GM23248 (cell line): ENCODE data around the gene KCNMB4. TPM values are rescaled to one million over a fixed set of nuclear protein-coding genes. Genes with fewer than 3 reads are reported as not detected.

ENCODE experiments used
- DNase-seq: peaks from one replicate; pipeline ENCODE4 v3.0.0-alpha.2; 2015
- H2AFZ ChIP-seq: fragments of 200-600 bp; sonication (generic); 2 replicates; pipeline ENCODE4 v1.6.1; 2016; ENCODE audit warnings: antibody characterized with exemption
- H3F3A ChIP-seq: fragments of 200-600 bp; sonication (generic); 2 replicates; pipeline ENCODE4 v1.6.1; 2016; ENCODE audit warnings: mild to moderate bottlenecking, antibody characterized with exemption, mixed run types; ENCODE audit not compliant: insufficient read depth
- H3K27ac ChIP-seq: fragments of 200-600 bp; sonication (generic); 2 replicates; pipeline ENCODE4 v1.5.1; 2016; ENCODE audit warnings: mild to moderate bottlenecking
- H3K27me3 ChIP-seq: fragments of 200-600 bp; sonication (generic); replicated peaks from 2 replicates; pipeline ENCODE4 v1.6.1; 2016; ENCODE audit warnings: mild to moderate bottlenecking; ENCODE audit not compliant: insufficient read depth
- H3K36me3 ChIP-seq: fragments of 200-600 bp; sonication (generic); 2 replicates; pipeline ENCODE4 v1.6.1; 2016; ENCODE audit warnings: low read depth, mild to moderate bottlenecking
- H3K4me1 ChIP-seq: fragments of 200-600 bp; sonication (generic); 2 replicates; pipeline ENCODE4 v1.6.1; 2016; ENCODE audit warnings: mild to moderate bottlenecking; ENCODE audit not compliant: insufficient read depth
- H3K4me2 ChIP-seq: fragments of 200-600 bp; sonication (generic); one replicate; pipeline ENCODE4 v1.6.1; 2016; ENCODE audit warnings: mild to moderate bottlenecking; ENCODE audit not compliant: unreplicated experiment
- H3K4me3 ChIP-seq: fragments of 200-600 bp; sonication (generic); 2 replicates; pipeline ENCODE4 v1.5.1; 2016; ENCODE audit warnings: mild to moderate bottlenecking
- H3K79me2 ChIP-seq: fragments of 200-600 bp; sonication (generic); 2 replicates; pipeline ENCODE4 v1.6.1; 2016; ENCODE audit warnings: mild to moderate bottlenecking; ENCODE audit not compliant: insufficient read depth
- H3K9ac ChIP-seq: fragments of 200-600 bp; sonication (generic); 2 replicates; pipeline ENCODE4 v1.6.1; 2016; ENCODE audit warnings: mild to moderate bottlenecking
- H3K9me2 ChIP-seq: fragments of 200-600 bp; sonication (generic); 2 replicates; pipeline ENCODE4 v1.6.1; 2016; ENCODE audit warnings: mixed run types, mild to moderate bottlenecking, moderate library complexity; ENCODE audit not compliant: insufficient read depth
- H3K9me3 ChIP-seq: fragments of 200-600 bp; sonication (generic); one replicate; pipeline ENCODE4 v1.6.1; 2017; ENCODE audit warnings: low read depth
- H4K20me1 ChIP-seq: fragments of 200-600 bp; sonication (generic); 2 replicates; pipeline ENCODE4 v1.6.0; 2016; ENCODE audit not compliant: insufficient read depth
- EZH2 ChIP-seq: fragments of 200-600 bp; sonication (generic); IDR thresholded peaks from 2 replicates; pipeline ENCODE4 v1.6.1; 2018; ENCODE audit warnings: antibody characterized with exemption, mild to moderate bottlenecking; ENCODE audit not compliant: insufficient read depth, poor library complexity, severe bottlenecking
- EZH2phosphoT487 ChIP-seq: fragments of 200-600 bp; sonication (generic); IDR thresholded peaks from 2 replicates; pipeline ENCODE4 v1.6.1; 2018; ENCODE audit warnings: antibody characterized with exemption, moderate library complexity, mild to moderate bottlenecking, low read depth; ENCODE audit not compliant: insufficient read depth
- WGBS, 2 experiments: methylation state at CpG; one replicate each; pipeline ENCODE4 v1.1.6; 2015 to 2017; ENCODE audit warnings: low lambda C conversion rate in 2 of 2, low coverage in 1 of 2; ENCODE audit errors: missing lambda C conversion rate in 2 of 2; 5-methylcytosine and 5-hydroxymethylcytosine counted together
- in situ Hi-C: fragments of 300-500 bp; cut with MboI; formaldehyde crosslinking; loops from 2 replicates; pipeline ENCODE4 v1.15.0; 2020
- polyA plus RNA-seq: library from polyadenylated mRNA; unstranded; fragments of >200 nt; fragmentation: Nextera tagmentation; extraction: Ambion mirVana; gene quantifications from 2 replicates; pipeline ENCODE4 v1.2.1, GENCODE V29; 2016
- total RNA-seq: library from RNA; depleted of rRNA; stranded (reverse); fragments of >200 nt; shearing (Covaris generic); gene quantifications from 2 replicates; pipeline ENCODE4 v1.2.3, GENCODE V29; 2014

Gene KCNMB4
- total and polyA plus RNA-seq, 2 experiments from 2014 or later = 1.7 to 2.7 TPM

DNA sequence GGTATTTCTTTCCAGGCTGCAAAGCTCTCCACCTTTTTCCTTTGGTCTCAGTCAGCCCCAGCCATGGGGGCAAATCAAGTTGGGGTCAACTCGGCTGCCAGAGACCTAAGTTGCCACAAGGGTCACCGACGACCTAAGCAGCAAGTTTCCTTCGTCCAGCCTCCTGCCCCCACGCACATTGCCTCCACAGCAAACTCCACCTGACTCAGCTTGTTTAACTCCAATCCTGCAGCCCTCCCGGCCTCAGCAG is 767 bp upstream of the KCNMB4 start:
- H3K27me3 ChIP-seq = peaks cover 8% of the 10 kb centered on the region; the same call in 1 of the 2 replicates
- WGBS, 2 experiments = 2% methylated on average over 5 to 6 of the region's 6 CpGs

DNA sequence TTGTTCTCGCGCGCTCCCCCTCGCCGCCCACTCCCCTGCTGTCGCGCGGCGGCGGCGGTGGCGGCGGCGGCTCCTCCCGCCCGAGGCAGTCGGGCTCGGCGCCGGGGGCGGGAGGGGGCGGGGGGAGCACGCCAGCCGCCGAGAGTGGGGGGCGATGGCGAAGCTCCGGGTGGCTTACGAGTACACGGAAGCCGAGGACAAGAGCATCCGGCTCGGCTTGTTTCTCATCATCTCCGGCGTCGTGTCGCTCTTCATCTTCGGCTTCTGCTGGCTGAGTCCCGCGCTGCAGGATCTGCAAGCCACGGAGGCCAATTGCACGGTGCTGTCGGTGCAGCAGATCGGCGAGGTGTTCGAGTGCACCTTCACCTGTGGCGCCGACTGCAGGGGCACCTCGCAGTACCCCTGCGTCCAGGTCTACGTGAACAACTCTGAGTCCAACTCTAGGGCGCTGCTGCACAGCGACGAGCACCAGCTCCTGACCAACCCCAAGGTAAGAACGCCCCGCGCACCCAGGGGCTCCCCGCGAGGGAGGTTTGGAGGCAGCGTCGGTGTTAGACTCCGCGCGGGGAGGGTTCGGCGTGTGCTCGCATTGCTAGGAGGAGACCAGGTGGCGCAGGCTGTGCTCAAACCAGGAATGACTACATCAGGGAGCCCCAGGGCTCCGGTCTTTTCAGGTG is 629 bp downstream of the KCNMB4 start:
- peak overlapping the region; percentile 93 for H3K4me3 ChIP-seq
- no peaks in the 10 kb centered on the region for H3K79me2 ChIP-seq
- peak overlapping the region; percentile 97 for H3K4me2 ChIP-seq
- no peak overlapping the region for H3K27ac ChIP-seq
- TF ChIP-seq EZH2 (no peak), EZH2phosphoT487 (no peak)
- 4 to 5% methylated on average over 36 to 48 of the region's 69 CpGs for WGBS, 2 experiments
- no peaks in the 10 kb centered on the region for H3K36me3 ChIP-seq
- peak overlapping the region; percentile 94 for H2AFZ ChIP-seq
- in situ Hi-C loops = loop anchor here (25.0 kb wide), 1 partner anchor 346 kb away; no protein-coding TSS in a partner anchor
- 0 out of 2 replicates have a peak, but pooled peaks cover 9% of the 10 kb centered on the region for H3K4me1 ChIP-seq
- H3K9me3 ChIP-seq = no peaks in the 10 kb centered on the region
- DNase-seq = peak; percentile 76
- no peaks in the 10 kb centered on the region for H3K9me2 ChIP-seq
- peaks cover 8% of the 10 kb centered on the region; the same call in 1 of the 2 replicates for H3K27me3 ChIP-seq
- H4K20me1 ChIP-seq = no peaks in the 10 kb centered on the region
- H3F3A ChIP-seq = peaks cover 18% of the 10 kb centered on the region; the same call in 1 of the 2 replicates
- peak overlapping the region; percentile 69 for H3K9ac ChIP-seq

More for the DNA sequence above, 767 bp upstream of the KCNMB4 start:
- DNase-seq = no peak
- H3K9me2 ChIP-seq = no peaks in the 10 kb centered on the region
- no peaks in the 10 kb centered on the region for H4K20me1 ChIP-seq
- peak overlapping the region; percentile 93 for H3K4me3 ChIP-seq
- no peak overlapping the region for H3K27ac ChIP-seq
- in situ Hi-C loops = loop anchor here (25.0 kb wide), 1 partner anchor 347 kb away; no protein-coding TSS in a partner anchor
- peak overlapping the region; percentile 97 for H3K4me2 ChIP-seq
- peaks cover 18% of the 10 kb centered on the region; the same call in 1 of the 2 replicates for H3F3A ChIP-seq
- H3K36me3 ChIP-seq = no peaks in the 10 kb centered on the region
- TF ChIP-seq EZH2phosphoT487 (no peak), EZH2 (no peak)
- no peaks in the 10 kb centered on the region for H3K79me2 ChIP-seq
- no peaks in the 10 kb centered on the region for H3K9me3 ChIP-seq
- 0 out of 2 replicates have a peak, but pooled peaks cover 9% of the 10 kb centered on the region for H3K4me1 ChIP-seq
- H2AFZ ChIP-seq = peak overlapping the region; percentile 97
- peak overlapping the region; percentile 69 for H3K9ac ChIP-seq

DNA sequence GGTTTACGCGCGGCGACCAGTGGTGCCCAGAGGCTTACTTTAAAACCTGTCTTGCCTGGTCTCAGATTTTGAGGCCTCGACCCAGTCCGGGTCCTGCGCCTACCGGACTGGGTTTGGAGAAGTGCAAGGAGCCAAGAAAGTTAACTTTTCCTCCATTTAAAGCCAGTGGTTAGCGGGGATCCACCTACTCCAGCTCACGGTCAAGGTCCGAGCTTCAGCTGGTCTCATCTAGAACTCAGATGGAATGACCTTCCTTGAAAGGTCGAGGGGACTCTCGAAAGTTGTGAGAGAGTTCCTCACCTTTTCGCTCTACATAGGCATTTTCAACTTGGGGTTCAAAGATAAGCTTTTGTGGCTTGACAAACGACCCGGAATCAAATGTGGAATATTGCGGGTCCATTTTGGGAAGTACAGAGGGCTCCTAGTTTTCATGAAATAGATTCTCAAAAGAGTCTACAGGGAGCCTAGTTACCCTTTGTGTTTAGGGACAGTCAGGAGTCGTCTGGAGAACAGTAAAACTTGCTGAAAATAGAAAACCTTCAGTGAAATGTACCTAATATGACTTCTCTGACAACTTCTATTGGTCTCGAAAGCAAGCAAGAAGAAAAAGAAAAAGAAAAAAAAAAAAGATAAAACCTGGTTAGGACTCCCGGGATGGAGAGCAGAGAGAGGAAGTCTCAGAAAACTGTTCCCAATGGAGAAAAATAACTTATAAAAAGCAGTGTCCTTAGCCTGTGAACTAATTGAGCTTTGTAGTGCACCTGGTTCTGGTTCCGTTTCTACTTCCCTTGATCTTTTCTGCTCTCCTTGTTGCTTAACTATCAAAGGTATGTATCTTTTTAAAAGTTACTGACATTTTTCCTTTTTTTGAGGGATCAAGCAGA is 1.4 kb downstream of the KCNMB4 start:
- Histone ChIP-seq H3K27ac (0 out of 2 replicates have a peak overlapping the region, but pooled peaks have one; percentile 22), H3K9me3 (no peaks in the 10 kb centered on the region), H3K9ac (peak overlapping the region; percentile 69), H3K4me2 (peak overlapping the region; percentile 97), H3K79me2 (no peaks in the 10 kb centered on the region), H3K9me2 (no peaks in the 10 kb centered on the region), H4K20me1 (no peaks in the 10 kb centered on the region), H3K4me3 (peak overlapping the region; percentile 93), H3K27me3 (peaks cover 8% of the 10 kb centered on the region; the same call in 1 of the 2 replicates), H3K4me1 (0 out of 2 replicates have a peak, but pooled peaks cover 9% of the 10 kb centered on the region), H3K36me3 (no peaks in the 10 kb centered on the region), H2AFZ (peak overlapping the region; percentile 94), H3F3A (peaks cover 18% of the 10 kb centered on the region; the same call in 1 of the 2 replicates)
- in situ Hi-C loops = loop anchor here (25.0 kb wide), 1 partner anchor 345 kb away; no protein-coding TSS in a partner anchor
- peak; percentile 49 for DNase-seq
- 5 to 8% methylated on average over 21 of the region's 21 CpGs for WGBS, 2 experiments
- TF ChIP-seq EZH2 = no peak
- TF ChIP-seq EZH2phosphoT487 = no peak

DNA sequence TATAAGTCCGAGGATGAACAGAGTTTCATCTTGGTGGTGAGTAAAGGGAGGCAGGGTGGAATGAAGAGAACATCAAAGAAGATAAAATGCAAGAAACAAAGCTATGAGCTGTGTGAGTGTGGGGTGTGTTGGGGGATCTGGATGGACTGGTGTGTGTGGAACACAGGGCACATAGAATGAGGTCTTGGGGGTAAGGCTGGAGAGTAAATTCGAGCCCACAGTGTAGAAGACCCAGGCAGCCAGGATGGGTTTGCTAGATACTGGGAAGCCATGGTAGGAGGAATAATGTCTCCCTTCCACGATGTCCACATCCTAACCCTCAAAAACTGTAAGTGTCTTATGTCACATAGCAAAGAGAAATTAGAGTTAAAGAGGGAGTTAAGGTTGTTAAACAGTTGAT is 6.8 kb downstream of the KCNMB4 start:
- in situ Hi-C loops = loop anchor here (25.0 kb wide), 1 partner anchor 339 kb away; no protein-coding TSS in a partner anchor
- Histone ChIP-seq H3K9me3 (no peaks in the 10 kb centered on the region), H3K4me2 (no peak overlapping the region), H2AFZ (no peak overlapping the region), H3K36me3 (no peaks in the 10 kb centered on the region), H3K4me1 (0 out of 2 replicates have a peak, but pooled peaks cover under 1% of the 10 kb centered on the region), H3F3A (peaks cover 1% of the 10 kb centered on the region; the same call in 1 of the 2 replicates), H4K20me1 (no peaks in the 10 kb centered on the region), H3K79me2 (no peaks in the 10 kb centered on the region), H3K9me2 (no peaks in the 10 kb centered on the region), H3K4me3 (no peak overlapping the region), H3K27me3 (no peaks in the 10 kb centered on the region), H3K27ac (no peak overlapping the region), H3K9ac (no peak overlapping the region)
- WGBS, 2 experiments = 78 to 80% methylated on average over 3 of the region's 3 CpGs
- DNase-seq = no peak
- no peak for TF ChIP-seq EZH2phosphoT487
- TF ChIP-seq EZH2 = no peak
